HG03139 (cell line): ENCODE data around the gene ESR2.
"Not testable (repeated sequence)": the region's sequence is repeated elsewhere in the genome, so short reads cannot be mapped to it uniquely, and the experiment has no call there.

ENCODE experiments used
- ATAC-seq: cut with Tn5 transposase; IDR thresholded peaks from one replicate; pipeline ENCODE4 v1.9.1; 2021; ENCODE audit not compliant: unreplicated experiment

The ESR2 gene

DNA sequence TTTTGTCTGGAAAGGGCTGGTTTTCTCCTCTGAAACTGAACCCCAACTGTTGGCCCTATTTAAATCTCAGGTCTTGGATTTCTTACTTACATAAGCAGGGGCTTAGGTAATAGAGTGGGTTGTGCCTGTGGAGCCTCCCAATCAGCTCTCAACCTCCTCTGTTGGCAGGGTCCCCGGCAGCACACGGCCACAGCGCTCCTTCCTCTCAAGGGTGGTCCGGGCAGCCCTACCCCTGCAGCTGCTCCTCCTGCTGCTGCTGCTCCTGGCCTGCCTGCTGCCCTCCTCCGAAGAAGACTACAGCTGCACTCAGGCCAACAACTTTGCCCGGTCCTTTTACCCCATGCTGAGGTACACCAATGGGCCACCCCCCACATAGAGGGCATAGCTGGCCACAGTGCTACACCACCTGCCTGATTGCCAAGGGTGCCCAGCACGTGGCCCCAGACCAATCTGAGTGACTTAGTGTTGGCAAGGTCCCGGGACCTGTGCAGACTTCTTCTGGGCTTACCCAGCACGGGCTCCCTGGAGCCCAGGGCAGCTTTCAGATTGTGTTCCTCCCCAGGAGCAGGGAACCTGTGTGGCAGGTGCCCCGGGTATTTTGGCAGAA is 68.9 kb downstream of the ESR2 start:
- no peak for ATAC-seq

DNA sequence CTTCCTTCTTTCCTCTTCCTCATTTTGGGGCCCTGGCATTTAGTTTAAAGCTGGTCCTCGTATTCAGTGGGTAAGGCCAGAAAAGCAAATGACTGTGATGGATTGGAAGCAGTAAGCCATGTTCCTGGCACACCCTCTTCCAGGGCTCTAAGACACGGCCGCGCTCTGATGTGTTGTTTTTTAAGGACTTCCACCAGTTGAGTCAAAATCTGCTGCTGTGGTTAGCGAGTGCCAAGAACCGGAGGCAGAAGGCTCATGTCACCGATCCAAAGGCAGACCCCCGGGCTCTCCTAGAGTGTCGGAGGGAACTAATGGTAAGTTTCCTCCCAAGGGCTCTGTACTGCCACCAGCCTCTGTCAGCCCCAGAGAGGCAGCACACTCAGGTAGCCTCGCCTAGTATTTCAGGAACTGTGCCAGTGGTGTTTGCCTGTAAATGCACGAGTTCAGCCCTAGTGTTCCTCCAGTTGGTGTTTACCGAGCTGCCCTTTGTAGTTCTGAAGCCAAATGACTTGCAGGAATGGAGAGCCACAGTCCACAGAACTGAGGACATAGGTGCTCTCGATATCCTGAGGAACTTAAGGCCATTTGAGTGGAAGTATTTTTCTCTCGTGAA is 72.7 kb downstream of the ESR2 start:
- ATAC-seq = no peak

DNA sequence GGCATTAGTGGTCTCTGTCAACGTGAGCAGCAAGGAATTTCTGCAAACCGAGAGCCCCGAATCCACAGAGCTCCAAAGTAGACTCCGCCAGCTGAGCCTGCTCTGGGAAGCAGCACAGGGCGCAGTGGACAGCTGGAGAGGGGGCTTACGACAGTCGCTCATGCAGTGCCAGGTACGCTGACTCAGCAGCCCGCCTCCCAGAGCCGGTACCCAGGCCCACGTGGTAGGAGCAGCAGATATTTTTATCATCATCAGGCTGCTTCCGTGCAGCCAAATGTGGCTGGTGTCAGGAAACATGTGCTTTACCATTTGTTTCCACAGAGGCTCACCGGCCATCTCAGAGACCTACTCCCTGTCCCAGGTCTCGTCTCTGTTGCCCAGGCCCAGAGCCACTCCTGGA is 73.7 kb downstream of the ESR2 start:
- no peak for ATAC-seq

DNA sequence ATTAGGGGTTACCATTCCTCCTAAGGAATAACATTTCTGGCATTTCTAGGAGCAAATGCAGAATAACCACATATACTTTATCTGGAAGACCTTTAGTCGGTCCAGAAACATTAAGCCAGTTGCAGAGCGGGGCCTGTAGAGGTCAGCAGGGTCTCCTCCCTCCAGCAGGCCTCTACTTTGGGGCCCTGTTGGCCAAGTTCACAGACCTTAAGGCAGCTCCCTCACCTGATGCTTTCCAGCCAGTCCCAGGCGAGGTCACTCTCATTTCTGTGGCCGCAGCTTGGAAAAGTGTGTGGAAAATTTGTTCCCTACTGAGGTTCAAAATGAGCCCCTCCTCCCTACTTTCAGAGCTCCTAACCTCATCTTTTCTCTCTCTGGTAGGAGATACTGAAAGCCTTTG is 74.1 kb downstream of the ESR2 start:
- ATAC-seq = no peak

DNA sequence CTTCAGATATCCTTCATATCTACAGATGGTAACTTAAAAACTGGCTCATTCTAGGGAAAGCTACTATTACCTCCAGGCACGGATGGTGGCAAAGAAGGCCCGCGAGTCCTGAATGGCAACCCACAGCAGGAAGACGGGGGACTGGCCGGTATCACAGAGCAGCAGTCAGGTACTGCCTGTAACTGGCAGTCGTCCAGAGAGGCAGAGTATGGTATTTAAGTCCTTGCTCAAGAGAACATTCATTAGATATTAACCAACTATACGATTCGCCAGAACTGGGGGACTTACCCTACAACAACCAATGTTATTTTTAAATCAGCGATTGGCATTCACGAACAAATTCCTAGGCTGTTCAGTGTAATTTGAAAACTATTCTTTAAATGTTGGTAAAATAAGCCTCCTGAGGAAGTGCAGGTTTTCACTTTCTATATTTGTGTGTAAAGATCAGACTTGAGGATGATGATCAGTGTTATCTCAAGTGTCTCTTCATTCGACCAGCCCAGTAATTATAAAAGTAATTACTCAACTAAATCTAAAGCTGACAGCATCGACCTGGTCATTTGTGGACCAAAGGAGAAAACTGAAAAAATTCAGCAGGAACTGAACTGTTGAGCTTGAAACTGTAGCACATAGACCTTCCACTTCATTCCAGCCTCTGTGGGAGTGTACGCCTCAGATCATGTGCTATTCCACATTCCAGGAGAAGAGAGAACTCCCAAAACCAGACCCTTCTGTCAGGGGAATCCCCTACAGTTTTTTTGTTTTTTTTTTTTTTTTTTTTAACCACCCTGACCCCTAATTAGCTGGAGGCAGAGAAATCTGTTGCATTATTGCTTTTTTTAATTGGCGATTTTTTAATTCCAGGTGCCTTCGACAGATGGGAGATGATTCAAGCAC is 75.6 kb downstream of the ESR2 start:
- peak; percentile 53 for ATAC-seq

DNA sequence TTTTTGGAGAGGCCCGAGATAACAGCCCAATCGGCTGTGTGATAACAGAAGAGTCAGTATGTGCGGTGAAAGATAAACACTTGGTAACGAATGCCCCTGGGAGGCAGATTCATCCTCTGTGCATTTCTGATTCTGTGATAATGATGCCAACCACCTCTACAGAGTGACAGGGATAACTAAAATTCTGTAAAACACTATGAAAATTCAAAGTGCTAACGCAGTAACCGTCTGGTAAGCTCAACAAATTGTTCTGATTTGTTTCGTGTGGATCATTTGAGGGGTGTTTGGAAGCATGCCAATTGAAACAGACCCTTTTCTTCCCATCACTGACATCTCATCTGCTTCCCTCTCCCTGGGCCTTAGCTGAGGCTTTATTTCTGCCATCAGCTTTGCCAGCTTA is 76.3 kb downstream of the ESR2 start:
- no peak for ATAC-seq

DNA sequence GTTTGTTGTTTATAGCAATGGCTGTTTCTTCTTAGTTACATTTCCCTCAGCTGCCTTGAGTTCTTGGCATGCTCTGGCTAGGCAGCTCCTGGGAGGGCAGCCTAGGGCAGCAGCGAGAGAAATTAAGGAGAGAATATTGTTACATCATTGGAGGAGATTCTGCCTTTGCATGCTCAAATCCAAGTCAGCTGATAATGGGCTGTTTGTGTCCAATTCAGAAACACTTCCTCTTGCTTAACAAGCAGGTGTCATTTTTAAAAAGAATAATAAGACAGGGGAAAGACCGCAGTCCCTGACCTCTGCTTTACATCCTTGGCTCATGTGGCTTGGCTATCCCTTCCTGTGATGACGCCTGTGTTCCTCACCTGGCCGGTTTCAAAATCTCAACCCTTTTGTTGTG is 76.9 kb downstream of the ESR2 start:
- ATAC-seq = no peak

DNA sequence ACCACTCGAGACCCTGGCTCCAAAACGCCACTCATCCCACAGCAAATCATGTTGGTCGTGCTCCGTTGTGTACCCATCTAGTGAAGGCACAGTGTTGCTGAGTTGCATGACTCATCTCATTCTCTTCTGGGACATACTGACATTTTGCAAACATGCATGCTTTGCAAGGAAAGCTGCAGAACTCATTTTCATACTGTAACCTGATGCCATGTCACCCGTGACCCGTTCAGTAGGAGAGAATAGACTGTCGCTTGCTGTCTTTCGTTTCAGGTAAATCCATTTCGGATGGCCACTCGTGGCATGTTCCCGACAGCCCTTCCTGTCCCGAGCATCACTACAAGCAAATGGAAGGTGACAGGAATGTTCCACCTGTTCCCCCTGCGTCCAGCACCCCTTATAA is 78.2 kb downstream of the ESR2 start:
- no peak for ATAC-seq

DNA sequence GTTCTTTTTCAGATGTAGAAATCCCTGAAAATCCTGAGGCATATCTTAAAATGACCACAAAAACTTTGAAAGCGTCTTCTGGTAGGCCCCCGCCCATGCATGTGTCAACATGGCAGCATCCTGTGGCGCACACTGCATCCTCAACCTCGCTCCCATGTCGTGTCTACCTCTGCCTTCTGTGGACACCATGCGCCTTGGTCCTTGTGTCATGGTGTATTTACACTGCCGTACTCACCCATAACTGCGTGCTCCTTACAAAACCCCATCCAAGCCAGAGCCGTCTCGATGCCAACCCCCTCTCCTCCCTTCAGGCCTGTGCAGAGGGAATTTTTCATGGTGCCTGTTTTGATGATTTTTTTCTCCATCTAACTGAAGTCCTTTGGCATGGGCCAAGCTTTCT is 78.9 kb downstream of the ESR2 start:
- no peak for ATAC-seq

DNA sequence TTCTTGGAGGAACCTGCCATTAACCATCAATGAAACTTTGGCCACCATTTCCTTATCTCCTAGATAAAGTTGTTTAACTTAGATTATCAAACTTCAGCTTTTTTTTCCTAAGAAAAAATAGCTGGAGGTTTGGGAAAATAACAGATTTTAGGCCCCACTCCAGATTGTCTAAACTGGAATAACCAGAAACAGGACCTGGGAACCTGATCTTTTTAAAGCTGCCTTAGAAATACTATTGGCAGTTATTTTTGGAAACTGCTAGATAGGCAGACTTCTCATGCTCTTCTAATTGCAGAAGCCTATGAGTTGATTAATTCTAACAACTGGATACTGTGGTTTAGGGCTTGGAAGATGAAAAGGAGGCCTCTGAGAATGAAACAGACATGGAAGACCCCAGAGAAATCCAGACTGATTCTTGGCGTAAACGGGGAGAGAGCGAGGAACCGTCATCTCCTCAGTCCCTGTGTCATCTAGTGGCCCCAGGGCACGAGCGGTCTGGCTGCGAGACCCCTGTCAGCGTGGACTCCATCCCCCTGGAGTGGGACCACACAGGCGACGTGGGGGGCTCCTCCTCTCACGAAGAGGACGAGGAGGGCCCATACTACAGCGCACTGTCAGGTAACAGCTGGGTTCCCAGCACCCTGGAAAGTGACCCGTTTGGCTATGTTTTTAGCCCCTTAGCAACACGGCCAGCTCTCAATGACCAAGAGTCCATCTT is 80.2 kb downstream of the ESR2 start:
- ATAC-seq = no peak

DNA sequence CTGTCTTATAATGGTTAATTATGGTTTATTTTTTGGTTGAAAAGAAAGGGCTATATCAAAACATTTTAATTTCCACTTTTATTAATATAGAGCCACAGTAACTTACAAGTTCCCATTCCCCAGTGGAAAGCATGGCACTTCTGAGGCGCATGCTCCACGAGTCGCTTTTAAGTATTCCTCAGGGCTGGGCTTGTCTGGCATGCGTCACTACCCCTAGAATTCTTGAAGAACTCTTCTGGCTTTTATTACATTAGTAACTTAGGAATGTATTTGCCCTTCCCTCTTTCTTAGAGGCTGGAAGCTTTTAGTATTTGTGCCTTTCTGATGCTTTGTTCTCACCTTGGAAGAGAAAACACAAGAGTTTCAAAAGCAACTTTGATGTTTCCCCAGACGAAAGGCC is 81.1 kb downstream of the ESR2 start:
- ATAC-seq = no peak

DNA sequence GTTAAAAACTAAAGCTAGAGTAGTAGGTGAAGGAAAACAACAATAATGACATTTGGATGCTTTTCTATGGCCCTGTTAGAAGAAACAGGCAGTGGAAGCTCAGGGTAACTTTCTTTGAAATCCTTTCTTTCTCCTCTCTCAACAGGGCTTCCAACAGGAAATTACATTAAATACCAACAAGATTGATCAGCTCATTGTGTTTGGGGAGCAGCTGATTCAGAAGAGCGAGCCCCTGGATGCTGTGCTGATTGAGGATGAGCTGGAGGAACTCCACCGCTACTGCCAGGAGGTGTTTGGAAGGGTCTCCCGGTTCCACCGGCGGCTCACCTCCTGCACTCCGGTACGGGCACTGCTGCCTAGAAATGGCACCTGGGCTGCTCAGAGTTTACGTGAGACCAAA is 81.5 kb downstream of the ESR2 start:
- no peak for ATAC-seq

DNA sequence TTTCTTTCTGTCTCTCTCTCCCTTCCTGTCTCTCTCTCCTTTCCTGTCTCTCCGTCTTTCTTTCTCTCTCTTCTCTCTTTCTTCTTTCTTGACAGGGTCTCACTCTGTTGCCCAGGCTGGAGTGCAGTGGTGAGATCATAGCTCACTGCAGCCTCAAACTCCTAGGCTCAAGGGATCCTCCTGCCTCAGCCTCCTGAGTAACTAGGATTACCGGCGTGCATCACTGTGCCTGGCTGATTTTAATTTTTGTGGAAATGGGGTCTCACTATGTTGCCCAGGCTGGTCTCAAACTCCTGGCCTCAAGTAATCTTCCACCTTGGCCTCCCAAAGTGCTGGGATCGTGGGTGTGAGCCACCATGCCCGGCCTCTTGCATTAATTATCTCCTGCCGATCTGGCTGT is 83.3 kb downstream of the ESR2 start:
- not testable (repeated sequence) for ATAC-seq

DNA sequence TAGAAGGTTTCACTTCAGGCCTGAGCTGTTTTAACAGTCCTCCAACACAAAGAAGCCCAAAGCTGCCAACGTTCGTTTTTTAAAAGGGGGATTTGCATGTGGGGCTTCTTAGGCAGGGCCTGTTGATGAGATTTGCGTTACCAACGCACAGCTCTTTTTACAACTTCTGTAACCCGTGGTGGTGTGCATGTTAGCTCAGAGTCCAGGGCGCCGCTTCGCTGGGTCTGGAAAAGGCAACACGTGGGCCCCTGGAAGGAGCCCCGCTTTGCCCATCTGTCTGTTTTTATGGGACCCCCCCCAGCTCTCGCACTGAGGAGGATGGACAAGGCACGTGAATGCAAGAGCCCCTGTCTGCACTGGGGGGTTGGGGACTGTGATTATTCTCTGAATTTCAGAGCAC is 84.0 kb downstream of the ESR2 start:
- ATAC-seq = no peak

DNA sequence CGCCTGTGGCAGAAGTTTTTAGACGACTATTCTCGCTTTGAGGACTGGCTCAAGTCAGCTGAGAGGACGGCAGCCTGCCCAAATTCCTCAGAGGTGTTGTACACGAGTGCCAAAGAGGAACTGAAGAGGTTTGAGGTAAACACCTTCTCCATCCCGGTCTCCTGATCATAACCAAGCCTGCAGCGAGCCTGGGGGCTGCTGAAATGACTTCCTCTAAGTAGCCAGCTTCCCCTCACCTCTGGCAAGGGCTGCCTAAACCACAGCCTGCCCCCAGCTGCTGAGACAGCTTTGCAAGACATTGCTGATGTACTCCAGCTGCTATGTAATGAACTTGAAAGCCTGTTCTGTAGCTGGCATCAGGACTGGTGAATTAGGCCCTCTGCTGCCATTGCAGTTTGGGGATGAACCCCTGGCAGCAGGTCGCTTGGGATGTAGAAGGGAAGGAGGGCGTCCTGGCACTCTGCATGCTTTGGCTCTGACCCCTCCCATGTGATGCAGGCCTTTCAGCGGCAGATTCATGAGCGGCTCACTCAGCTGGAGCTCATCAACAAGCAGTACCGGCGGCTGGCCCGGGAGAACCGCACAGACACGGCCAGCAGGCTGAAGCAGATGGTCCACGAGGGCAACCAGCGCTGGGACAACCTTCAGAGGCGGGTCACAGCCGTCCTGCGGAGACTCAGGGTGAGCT is 84.6 kb downstream of the ESR2 start:
- peak; percentile 87 for ATAC-seq

DNA sequence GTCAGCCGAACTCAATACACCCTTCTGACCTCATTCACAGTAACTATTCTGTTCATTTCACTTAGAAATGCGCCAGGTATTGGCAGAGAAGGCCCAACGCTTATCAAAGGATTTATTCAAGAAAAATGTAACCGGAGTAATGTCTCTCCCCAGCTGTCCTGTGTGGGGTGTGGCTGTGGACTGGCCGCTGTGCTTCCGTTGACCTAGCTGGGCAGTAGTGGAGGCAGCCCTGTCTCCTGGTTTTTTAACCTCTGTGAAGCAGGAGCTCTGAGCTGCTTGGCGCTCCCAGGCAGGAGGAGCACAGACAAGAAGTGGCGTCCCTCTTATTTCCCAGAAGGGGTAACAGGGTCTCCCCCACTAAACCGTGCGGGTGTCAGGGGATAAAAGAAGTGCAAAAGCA is 85.2 kb downstream of the ESR2 start:
- ATAC-seq = no peak

DNA sequence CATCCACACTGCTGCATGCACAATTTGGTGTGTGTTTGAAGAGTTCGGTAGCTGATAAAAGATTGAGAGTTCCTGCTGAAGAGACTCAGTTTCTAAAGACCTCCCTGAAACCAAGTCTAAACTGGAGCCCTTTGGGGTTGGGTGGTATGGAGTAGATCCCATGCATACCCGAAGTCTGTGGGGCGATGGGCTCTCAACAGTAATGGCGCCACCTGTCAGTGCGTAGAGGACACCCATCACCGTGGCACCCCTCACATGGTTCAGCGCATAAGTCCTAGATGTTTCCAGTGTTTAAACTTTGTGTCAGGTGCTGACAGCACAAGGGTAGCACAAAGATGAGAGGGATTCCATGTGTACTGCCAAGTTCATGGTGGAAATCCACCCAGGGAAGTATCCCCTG is 85.9 kb downstream of the ESR2 start:
- ATAC-seq = no peak

DNA sequence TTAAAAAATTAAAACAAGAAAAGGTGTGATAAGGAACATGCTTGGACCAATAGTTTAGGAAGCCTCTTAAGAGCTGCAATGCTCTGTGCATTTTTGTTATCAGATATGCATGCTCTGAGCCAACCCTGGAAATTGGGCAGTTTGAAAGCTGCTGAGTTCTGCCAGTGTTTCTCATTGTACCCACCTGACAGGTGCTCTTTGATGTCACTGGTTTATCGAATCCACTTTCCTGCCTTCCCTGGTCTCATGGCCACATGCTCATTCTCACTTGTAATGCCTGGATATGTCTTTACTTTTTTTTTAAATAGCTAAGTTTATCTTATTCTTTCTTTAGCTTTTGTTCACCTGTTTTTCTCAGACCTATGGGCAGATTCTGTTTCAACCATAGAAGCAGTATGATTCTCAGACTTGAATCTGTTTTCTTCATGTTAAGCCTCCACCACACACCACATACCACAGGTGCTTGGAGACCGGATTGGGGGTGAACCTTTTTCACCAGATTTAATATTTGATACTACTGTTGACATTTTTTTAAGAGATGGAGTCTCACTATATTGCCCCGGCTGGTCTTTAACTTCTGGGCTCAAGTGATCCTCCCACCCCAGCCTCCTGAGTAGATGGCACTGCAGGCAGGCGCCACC is 90.7 kb downstream of the ESR2 start:
- ATAC-seq = no peak

DNA sequence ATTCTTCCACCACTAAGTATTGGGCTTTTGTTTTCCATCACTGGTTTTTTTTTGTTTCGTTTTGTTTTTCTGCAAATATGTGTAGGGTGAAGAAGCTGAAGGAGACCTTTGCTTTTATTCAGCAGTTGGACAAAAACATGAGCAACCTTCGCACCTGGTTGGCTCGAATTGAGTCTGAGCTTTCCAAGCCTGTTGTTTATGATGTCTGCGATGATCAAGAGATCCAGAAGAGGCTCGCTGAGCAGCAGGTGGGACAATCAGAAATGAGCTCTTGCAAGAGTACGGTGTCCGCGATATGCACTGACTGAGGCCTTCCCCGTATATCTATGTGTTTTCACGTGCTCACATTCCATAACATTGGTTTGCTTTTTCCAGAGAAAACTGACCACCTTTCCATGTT is 91.5 kb downstream of the ESR2 start:
- no peak for ATAC-seq

DNA sequence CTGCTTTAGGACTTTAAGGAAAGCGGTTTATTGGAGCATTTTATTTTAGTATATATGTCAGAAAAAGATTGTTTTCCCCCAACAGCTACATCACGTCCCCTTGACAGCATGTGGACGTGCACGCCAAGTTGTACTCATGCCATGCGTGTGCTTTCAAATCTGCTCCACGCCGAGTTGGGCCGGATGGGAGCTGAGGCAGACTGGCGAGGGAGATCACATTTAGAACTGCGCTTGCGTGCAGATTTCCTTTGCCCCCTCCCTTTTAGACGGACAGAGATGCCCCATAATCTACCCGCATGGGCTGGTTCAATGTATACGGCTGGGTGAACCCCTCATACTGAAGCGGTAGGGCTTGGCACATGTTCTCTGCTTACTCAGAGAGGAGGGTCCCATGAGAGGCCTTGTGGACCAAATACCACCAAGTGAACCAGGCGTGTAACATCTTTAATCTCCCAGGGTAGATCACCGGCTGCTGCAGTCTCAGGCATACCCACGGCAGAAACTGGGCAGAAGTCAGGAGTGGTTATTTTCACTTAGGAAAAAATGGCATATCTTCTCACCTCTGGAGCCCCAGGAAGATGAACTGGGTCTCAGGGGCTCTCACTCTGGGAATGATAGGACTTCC is 92.1 kb downstream of the ESR2 start:
- no peak for ATAC-seq
